HepG2 (cell line): ENCODE data around the gene ATP6V1F. TPM values are rescaled to one million over a fixed set of nuclear protein-coding genes. Genes with fewer than 3 reads are reported as not detected.

Experiments
- ATF3 ChIP-seq: sonication (generic); formaldehyde crosslinking; IDR thresholded peaks from 2 replicates; pipeline ENCODE4 v1.4.0; 2020; ENCODE audit warnings: missing genetic modification reagents
- GRHL1 ChIP-seq: sonication (generic); formaldehyde crosslinking; conservative IDR thresholded peaks from 2 replicates; pipeline ENCODE4 v1.8.0; 2022; ENCODE audit warnings: missing genetic modification reagents
- HNF1A ChIP-seq, 2 experiments: sonication (generic) in 1 of 2; formaldehyde crosslinking in 1 of 2; IDR thresholded peaks; 2 replicates each; pipeline versions ENCODE4 v1.4.0 to v1.6.1; 2016 to 2020; ENCODE audit warnings: borderline replicate concordance in 1 of 2, low read depth in 1 of 2, mild to moderate bottlenecking in 1 of 2, missing genetic modification reagents in 1 of 2
- MED13 ChIP-seq: sonication (generic); formaldehyde crosslinking; IDR thresholded peaks from 2 replicates; pipeline ENCODE4 v1.5.0; 2020; ENCODE audit warnings: missing genetic modification reagents
- MTA3 ChIP-seq: sonication (generic); formaldehyde crosslinking; IDR thresholded peaks from 2 replicates; pipeline ENCODE4 v1.4.0; 2020; ENCODE audit warnings: missing genetic modification reagents
- MTF2 ChIP-seq: sonication (generic); formaldehyde crosslinking; IDR thresholded peaks from 2 replicates; pipeline ENCODE4 v1.5.0; 2020; ENCODE audit warnings: missing genetic modification reagents, borderline replicate concordance
- RFXANK ChIP-seq: IDR thresholded peaks from 2 replicates; pipeline ENCODE4 v1.6.1; 2016
- RNF219 ChIP-seq: sonication (generic); formaldehyde crosslinking; IDR thresholded peaks from 2 replicates; pipeline ENCODE4 v1.5.0; 2020; ENCODE audit warnings: mild to moderate bottlenecking, missing genetic modification reagents
- SKI ChIP-seq: fragments of 450-650 bp; IDR thresholded peaks from one replicate; pipeline ENCODE4 v1.6.1; 2018; ENCODE audit warnings: mild to moderate bottlenecking; ENCODE audit not compliant: partially characterized antibody
- SYNCRIP ChIP-seq: fragments of 200-400 bp; formaldehyde crosslinking; IDR thresholded peaks from 2 replicates; pipeline ENCODE4 v1.6.1; 2018; ENCODE audit warnings: mild to moderate bottlenecking, low read depth, low read length; ENCODE audit not compliant: insufficient read depth
- ZFP36L1 ChIP-seq: sonication (generic); formaldehyde crosslinking; IDR thresholded peaks from 2 replicates; pipeline ENCODE4 v1.8.0; 2022; ENCODE audit warnings: mild to moderate bottlenecking, missing genetic modification reagents, moderate library complexity
- ZNF143 ChIP-seq: sonication (generic); formaldehyde crosslinking; IDR thresholded peaks from 2 replicates; pipeline ENCODE4 v1.4.0; 2020; ENCODE audit warnings: missing genetic modification reagents
- ZNF251 ChIP-seq: sonication (generic); formaldehyde crosslinking; IDR thresholded peaks from 2 replicates; pipeline ENCODE4 v1.9.0; 2021; ENCODE audit warnings: mild to moderate bottlenecking, missing genetic modification reagents
- ZNF253 ChIP-seq: sonication (generic); formaldehyde crosslinking; IDR thresholded peaks from 2 replicates; pipeline ENCODE4 v1.8.0; 2022; ENCODE audit warnings: mild to moderate bottlenecking, missing genetic modification reagents, borderline replicate concordance
- ZNF790 ChIP-seq: sonication (generic); formaldehyde crosslinking; IDR thresholded peaks from 2 replicates; pipeline ENCODE4 v1.8.0; 2022; ENCODE audit warnings: missing genetic modification reagents, mild to moderate bottlenecking, borderline replicate concordance
- ZUFSP ChIP-seq: sonication (generic); formaldehyde crosslinking; IDR thresholded peaks from 2 replicates; pipeline ENCODE4 v1.9.0; 2021; ENCODE audit warnings: missing genetic modification reagents, mild to moderate bottlenecking, borderline replicate concordance
- polyA plus RNA-seq, 8 experiments: library from polyadenylated mRNA; depleted of rRNA in 3 of 8; stranded (reverse) in 7 of 8; unstranded in 1 of 8; fragments of >200 nt; fragmentation: Illumina TruSeq in 4 of 8; extraction: Trizol in 4 of 8; gene quantifications; 2 replicates each; pipeline versions ENCODE4 v1.2.1 to v1.2.3, GENCODE V29; 2011 to 2016; ENCODE audit warnings: low read depth in 4 of 8, missing spikeins in 1 of 8, mixed read lengths in 1 of 8; ENCODE audit not compliant: insufficient read depth in 1 of 8
- total RNA-seq, 5 experiments: library from RNA; depleted of rRNA; stranded (reverse); fragments of >200 nt; fragmentation: Illumina TruSeq; extraction: Trizol; gene quantifications; 2 replicates each; pipeline ENCODE4 v1.2.3, GENCODE V29; 2016; ENCODE audit warnings: low read depth in 1 of 5

The ATP6V1F gene
- total and polyA plus RNA-seq, 2 of the 13 experiments (the other 11 are each of a cell fraction or from before 2014, with no cell fraction given), result 87.2 to 132 TPM

- no peak for TF ChIP-seq ZFP36L1 (CRISPR knock-in tag)
- TF ChIP-seq MTA3, result no peak
- TF ChIP-seq ZUFSP (CRISPR knock-in tag), result no peak
- peak; percentile 95 for TF ChIP-seq ZNF143 (CRISPR knock-in tag)
- no peak for TF ChIP-seq GRHL1 (CRISPR knock-in tag)
- no peak for TF ChIP-seq MED13
- no peak for TF ChIP-seq RFXANK (CRISPR knock-in tag)
- no peak for TF ChIP-seq MTF2 (CRISPR knock-in tag)
- no peak for TF ChIP-seq ZNF790 (CRISPR knock-in tag)
- no peak for TF ChIP-seq SKI
- TF ChIP-seq ZNF251 (CRISPR knock-in tag), result no peak
- TF ChIP-seq ATF3 (CRISPR knock-in tag), result peak; percentile 40; the same call in 1 of the 2 replicates
- TF ChIP-seq HNF1A (IDR thresholded peaks at IDR 0.05; ENCODE audit: low read depth), result no peak
- TF ChIP-seq HNF1A (CRISPR knock-in tag; IDR thresholded peaks at IDR 0.05; ENCODE audit: borderline replicate concordance), result peak; percentile 46; the same call in 1 of the 2 replicates
- no peak for TF ChIP-seq SYNCRIP
- TF ChIP-seq ZNF253 (CRISPR knock-in tag), result no peak
- no peak for TF ChIP-seq RNF219 (CRISPR knock-in tag)
These were observed at the start of gene ATP6V1F (continued) for GRCh38 chr7:128862571-128863432.
